ENCODE data around the gene HDAC9.

DNA sequence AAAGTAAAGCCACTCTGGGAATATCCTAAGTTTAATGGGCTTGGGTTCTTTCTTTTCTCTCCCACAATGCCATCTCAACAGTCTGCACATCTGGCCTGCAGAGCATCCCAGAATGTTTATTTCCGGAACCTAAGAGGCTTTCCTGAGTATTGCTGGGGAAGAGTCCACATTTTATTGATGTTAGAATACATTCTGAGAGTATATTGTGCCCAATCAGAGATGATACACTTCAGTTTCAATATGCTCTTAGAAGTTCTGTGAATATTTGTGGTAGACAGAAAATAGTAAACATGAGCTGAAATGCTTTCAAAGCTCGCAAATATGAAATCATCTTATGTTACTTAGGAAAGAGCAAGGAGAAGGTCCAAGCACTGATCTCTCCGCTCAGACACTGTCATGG, 421.3 kb downstream of the HDAC9 start:
- no peak for TF ChIP-seq ZNF174 (tag by site-specific recombination; IDR thresholded peaks at IDR 0.05)
- TF ChIP-seq, protein P1, sequence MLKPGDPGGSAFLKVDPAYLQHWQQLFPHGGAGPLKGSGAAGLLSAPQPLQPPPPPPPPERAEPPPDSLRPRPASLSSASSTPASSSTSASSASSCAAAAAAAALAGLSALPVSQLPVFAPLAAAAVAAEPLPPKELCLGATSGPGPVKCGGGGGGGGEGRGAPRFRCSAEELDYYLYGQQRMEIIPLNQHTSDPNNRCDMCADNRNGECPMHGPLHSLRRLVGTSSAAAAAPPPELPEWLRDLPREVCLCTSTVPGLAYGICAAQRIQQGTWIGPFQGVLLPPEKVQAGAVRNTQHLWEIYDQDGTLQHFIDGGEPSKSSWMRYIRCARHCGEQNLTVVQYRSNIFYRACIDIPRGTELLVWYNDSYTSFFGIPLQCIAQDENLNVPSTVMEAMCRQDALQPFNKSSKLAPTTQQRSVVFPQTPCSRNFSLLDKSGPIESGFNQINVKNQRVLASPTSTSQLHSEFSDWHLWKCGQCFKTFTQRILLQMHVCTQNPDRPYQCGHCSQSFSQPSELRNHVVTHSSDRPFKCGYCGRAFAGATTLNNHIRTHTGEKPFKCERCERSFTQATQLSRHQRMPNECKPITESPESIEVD (tag by site-specific recombination; IDR thresholded peaks at IDR 0.05), result no peak
- TF ChIP-seq, protein P2, sequence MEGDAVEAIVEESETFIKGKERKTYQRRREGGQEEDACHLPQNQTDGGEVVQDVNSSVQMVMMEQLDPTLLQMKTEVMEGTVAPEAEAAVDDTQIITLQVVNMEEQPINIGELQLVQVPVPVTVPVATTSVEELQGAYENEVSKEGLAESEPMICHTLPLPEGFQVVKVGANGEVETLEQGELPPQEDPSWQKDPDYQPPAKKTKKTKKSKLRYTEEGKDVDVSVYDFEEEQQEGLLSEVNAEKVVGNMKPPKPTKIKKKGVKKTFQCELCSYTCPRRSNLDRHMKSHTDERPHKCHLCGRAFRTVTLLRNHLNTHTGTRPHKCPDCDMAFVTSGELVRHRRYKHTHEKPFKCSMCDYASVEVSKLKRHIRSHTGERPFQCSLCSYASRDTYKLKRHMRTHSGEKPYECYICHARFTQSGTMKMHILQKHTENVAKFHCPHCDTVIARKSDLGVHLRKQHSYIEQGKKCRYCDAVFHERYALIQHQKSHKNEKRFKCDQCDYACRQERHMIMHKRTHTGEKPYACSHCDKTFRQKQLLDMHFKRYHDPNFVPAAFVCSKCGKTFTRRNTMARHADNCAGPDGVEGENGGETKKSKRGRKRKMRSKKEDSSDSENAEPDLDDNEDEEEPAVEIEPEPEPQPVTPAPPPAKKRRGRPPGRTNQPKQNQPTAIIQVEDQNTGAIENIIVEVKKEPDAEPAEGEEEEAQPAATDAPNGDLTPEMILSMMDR (tag by site-specific recombination; IDR thresholded peaks at IDR 0.05), result no peak
- no peak for TF ChIP-seq TCF7L2 (IDR thresholded peaks at IDR 0.05; ENCODE audit: borderline replicate concordance, low read depth, low read length)
- no peak for TF ChIP-seq HOXA7 (CRISPR knock-in tag; IDR thresholded peaks at IDR 0.05; ENCODE audit: borderline replicate concordance)
- no peak for TF ChIP-seq ZNF423 (tag by site-specific recombination; IDR thresholded peaks at IDR 0.05)
- no peak for TF ChIP-seq ZNF571 (tag by site-specific recombination; IDR thresholded peaks at IDR 0.05)
- no peak for TF ChIP-seq ZBTB7A (tag by site-specific recombination; IDR thresholded peaks at IDR 0.05; ENCODE audit: low read depth)
- TF ChIP-seq ZNF114 (tag by site-specific recombination; IDR thresholded peaks at IDR 0.05), result no peak
- TF ChIP-seq, protein P3, sequence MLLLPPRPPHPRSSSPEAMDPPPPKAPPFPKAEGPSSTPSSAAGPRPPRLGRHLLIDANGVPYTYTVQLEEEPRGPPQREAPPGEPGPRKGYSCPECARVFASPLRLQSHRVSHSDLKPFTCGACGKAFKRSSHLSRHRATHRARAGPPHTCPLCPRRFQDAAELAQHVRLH (tag by site-specific recombination; IDR thresholded peaks at IDR 0.05), result no peak
- no peak for TF ChIP-seq ZBTB8A (tag by site-specific recombination; IDR thresholded peaks at IDR 0.05)
- no peak for TF ChIP-seq ZNF416 (tag by site-specific recombination; IDR thresholded peaks at IDR 0.05)
- TF ChIP-seq ZNF23 (tag by site-specific recombination; IDR thresholded peaks at IDR 0.05; ENCODE audit: borderline replicate concordance), result no peak
